GM19035 (cell line): Measurements from ENCODE around the gene SEMA7A.
A peak's percentile ranks its signal among the peaks of the same experiment; 100 is the strongest.
"Not testable (repeated sequence)": the region's sequence is repeated elsewhere in the genome, so short reads cannot be mapped to it uniquely, and the experiment has no call there.

ENCODE experiments used
- ATAC-seq: cut with Tn5 transposase; IDR thresholded peaks from one replicate; pipeline ENCODE4 v1.9.1; 2021; ENCODE audit not compliant: unreplicated experiment

The SEMA7A gene

GRCh38 chr15:74400915-74401757 is 32.6 kb downstream of the SEMA7A start:
- no peak for ATAC-seq

- ATAC-seq: no peak
These were observed 33.4 kb downstream of the SEMA7A start for GRCh38 chr15:74400313-74400860.

- no peak for ATAC-seq
These were observed 34.0 kb downstream of the SEMA7A start for GRCh38 chr15:74399511-74400312.

GRCh38 chr15:74399100-74399499 is 34.7 kb downstream of the SEMA7A start:
- no peak for ATAC-seq

GRCh38 chr15:74398183-74398582 is 35.6 kb downstream of the SEMA7A start:
- no peak for ATAC-seq

- ATAC-seq: peak; percentile 30
These were observed 36.3 kb downstream of the SEMA7A start for GRCh38 chr15:74397239-74398068.

GRCh38 chr15:74396445-74397238 is 37.1 kb downstream of the SEMA7A start:
- ATAC-seq: peak; percentile 37

- no peak for ATAC-seq
These were observed 37.7 kb downstream of the SEMA7A start for GRCh38 chr15:74396146-74396438.

GRCh38 chr15:74395319-74396145 is 38.2 kb downstream of the SEMA7A start:
- ATAC-seq: no peak

- no peak for ATAC-seq
These were observed 39.5 kb downstream of the SEMA7A start for GRCh38 chr15:74394090-74394846.

- no peak for ATAC-seq
These were observed 40.3 kb downstream of the SEMA7A start for GRCh38 chr15:74393423-74393822.

- no peak for ATAC-seq
These were observed 40.9 kb downstream of the SEMA7A start for GRCh38 chr15:74392902-74393301.

- no peak for ATAC-seq
These were observed 41.3 kb downstream of the SEMA7A start for GRCh38 chr15:74392451-74392830.

- no peak for ATAC-seq
These were observed 41.9 kb downstream of the SEMA7A start for GRCh38 chr15:74391582-74392450.

- no peak for ATAC-seq
These were observed 43.0 kb downstream of the SEMA7A start for GRCh38 chr15:74390647-74391288.

- ATAC-seq: not testable (repeated sequence)
These were observed 43.6 kb downstream of the SEMA7A start for GRCh38 chr15:74390049-74390646.
